Measurements from ENCODE around the gene RBM28.

GRCh38 chr7:128275681-128276080, 68.0 kb downstream of the RBM28 start:
- TF ChIP-seq CTCF (IDR thresholded peaks at IDR 0.05) (no peak), POLR2A (IDR thresholded peaks at IDR 0.05) (no peak)
